ENCODE measurements around the gene RCN1.

GRCh38 chr11:32069361-32070058 lies 21.4 kb upstream of the RCN1 start:
- TF ChIP-seq, protein P1, sequence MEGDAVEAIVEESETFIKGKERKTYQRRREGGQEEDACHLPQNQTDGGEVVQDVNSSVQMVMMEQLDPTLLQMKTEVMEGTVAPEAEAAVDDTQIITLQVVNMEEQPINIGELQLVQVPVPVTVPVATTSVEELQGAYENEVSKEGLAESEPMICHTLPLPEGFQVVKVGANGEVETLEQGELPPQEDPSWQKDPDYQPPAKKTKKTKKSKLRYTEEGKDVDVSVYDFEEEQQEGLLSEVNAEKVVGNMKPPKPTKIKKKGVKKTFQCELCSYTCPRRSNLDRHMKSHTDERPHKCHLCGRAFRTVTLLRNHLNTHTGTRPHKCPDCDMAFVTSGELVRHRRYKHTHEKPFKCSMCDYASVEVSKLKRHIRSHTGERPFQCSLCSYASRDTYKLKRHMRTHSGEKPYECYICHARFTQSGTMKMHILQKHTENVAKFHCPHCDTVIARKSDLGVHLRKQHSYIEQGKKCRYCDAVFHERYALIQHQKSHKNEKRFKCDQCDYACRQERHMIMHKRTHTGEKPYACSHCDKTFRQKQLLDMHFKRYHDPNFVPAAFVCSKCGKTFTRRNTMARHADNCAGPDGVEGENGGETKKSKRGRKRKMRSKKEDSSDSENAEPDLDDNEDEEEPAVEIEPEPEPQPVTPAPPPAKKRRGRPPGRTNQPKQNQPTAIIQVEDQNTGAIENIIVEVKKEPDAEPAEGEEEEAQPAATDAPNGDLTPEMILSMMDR (IDR thresholded peaks at IDR 0.05), result no peak
- no peak for TF ChIP-seq POLR2A (IDR thresholded peaks at IDR 0.05)

Data from esophagus squamous epithelium (tissue), 4 donors.